ENCODE results near the gene CRKL.

The CRKL gene

DNA sequence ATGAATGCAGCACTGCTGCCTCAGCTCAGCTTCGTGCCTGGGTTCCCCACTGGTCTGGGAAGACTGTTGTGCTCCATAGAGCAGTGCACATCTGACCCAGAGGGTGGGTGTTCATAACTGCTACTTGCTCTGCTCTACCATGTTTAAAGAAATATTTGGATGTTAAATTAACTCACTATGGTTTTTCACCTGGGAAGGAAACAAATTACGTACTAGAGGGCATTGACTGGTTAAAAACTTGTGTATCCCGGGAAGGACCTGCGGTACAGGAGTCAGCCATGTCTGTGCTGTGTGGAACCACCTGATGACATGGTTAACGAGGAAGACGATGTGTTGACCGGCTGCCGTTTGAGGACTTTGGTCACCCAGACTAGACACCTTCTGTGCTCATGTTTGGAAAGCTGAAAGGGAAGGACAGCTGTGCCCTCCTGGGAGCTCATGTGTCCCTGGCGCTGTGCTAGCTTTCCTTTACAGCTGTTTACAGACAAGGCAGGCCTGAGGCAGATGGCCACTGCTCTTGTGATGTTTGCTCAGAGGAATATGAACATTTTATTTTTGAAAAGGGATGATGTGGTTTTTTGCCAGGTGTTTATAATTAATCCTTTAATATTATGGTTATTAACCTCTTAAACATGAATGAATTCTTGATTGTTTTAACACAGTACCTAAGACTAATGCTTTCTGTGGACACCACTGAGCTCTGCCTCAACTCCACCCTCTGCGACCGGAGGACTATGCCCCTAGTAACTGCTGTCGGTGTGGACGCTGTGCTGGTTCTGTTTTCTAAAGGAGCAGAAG lies 35.5 kb downstream of the CRKL start:
- DNase-seq, result no peak

DNA sequence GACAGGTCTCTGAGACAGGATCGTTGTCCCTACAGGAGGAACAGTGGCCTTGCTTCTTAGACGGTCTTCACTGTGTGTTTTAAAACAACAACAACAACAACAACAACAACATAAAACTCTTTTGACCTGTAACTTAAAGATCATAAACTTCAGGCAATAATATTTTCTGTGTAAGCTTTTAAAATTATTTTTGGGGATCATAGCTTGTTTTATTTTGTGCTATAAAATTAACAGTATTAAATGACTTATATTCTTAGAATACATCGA lies 36.1 kb downstream of the CRKL start:
- DNase-seq, result no peak

DNA sequence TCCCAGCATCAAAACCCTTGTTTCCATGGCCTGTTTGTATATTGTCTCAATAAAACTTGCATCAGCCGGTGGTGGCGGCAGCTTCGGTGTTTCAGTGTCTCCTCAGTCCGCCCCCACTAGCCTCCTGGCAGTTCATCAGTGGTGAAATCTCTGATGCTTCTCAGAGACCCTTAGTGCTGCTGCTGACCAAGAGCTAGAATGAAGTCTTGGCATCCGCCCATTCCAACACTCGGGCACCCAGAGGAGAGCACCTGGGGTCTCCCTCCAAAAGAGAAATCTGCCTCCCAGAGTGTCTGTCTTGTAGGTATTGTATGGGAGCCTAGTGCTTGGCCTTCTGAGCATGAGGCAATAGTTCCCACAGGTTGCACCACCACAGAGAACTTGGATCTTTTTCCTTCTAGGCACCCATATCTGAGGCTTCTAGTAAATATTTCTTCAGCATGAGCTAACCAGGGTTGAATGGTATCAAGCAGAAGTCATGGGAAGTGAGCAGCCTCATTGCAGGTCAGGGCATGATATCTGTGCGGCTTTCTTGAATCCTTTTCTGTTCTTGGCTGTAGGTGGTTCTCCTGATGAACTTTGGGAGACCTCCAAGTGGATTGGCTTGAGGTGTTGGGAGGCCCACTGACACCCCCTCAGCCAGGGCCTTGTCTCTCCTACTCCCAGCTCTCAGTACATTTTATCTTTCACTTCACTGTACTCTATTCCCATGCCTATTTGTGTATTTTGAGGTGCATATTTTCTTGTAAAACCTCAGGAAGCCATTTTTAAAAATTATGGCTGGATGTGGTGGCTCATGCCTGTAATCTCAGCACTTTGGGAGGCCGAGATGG lies 36.7 kb downstream of the CRKL start:
- no peak for DNase-seq

DNA sequence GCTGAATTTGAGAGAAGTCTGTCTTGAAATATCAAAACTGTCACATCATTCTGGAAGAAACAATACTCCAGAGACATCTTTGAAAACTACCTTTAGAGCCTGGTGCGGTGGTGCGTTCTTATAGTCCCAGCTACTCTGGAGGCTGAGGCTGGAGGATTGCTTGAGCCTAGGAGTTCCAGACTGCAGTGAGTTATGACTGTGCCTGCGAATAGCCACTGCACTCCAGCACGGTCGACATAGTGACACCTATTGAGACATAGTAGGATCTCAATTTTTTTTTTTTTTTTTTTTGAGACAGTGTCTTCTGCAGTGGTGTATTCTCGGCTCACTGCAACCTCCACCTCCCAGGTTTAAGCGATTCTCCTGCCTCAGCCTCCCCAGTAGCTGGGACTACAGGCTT lies 38.3 kb downstream of the CRKL start:
- no peak for DNase-seq

GRCh38 chr22:20956258-20957101 lies 39.3 kb downstream of the CRKL start:
- DNase-seq, result no peak

DNA sequence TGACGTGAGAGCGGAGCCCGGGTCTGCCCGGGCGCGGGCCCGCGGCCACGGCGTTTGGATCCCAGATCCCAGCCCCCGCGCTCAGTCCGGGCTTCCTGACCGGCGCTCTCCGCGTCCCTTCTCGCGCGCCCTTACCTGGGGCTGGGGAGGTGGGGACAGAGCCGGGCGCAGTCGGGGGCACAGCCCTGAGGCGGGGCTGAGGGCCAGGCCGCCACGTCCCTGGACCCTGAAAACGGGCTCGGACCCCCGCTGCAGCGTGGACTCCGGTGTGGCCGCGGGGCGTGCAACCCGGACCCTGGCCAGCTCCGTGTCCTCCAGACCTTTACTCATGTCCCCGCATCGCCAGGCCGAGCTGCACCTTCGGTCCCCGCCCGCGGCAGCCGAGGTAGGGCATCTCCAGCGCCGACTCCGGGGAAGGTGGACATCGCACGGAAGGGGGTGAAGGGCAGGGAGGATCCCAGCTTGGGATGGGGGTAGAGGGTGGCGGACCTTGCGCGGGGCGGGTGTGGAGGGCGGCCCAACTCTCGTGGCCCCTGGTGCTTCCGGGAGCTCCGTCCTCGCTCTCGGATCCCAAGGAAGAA lies 40.0 kb downstream of the CRKL start:
- DNase-seq, result no peak

- no peak for DNase-seq
Measured at GRCh38 chr22:20957683-20958431, 40.6 kb downstream of the CRKL start.

GRCh38 chr22:20959578-20960461 lies 42.6 kb downstream of the CRKL start:
- DNase-seq, result no peak

GRCh38 chr22:20960609-20961008 lies 43.4 kb downstream of the CRKL start:
- DNase-seq, result no peak

- DNase-seq, result no peak
Measured at GRCh38 chr22:20962491-20962945, 45.3 kb downstream of the CRKL start.

- no peak for DNase-seq
Measured at GRCh38 chr22:20963201-20964052, 46.2 kb downstream of the CRKL start.

DNA sequence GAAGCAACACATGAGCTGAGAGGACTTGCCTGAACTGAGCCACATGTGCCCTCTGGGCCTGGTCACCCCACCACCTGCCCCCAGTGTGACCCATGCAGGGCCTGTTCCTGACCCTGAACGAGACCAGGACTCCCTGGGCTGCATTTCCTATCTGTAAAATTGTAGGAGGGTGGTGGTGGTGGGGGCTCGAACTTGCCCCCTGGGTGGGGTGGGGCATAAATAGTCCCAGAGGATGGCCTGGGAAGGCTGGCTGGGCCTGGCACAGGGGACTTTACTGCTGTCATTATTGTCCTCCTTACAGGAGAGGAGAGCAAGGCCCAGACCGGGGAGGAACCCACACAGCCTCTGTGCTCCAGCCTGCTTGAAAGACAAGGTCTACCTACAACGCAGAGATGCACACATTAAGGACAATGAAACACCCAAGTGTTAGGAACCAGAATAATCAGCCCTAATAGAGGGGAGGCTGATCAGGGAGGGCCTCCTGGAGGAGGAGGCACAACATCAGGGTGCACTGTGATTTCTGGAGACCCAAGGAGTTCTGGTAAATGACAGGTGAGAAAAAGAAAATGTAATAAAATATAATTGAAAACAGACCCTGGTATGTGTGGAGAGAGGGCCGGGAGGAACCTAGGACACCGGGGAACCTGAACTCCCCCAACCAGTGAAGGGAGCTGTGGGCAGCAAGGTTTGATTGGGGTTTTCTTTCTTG lies 47.0 kb downstream of the CRKL start:
- no peak for DNase-seq

GRCh38 chr22:20964799-20965103 lies 47.5 kb downstream of the CRKL start:
- no peak for DNase-seq

DNA sequence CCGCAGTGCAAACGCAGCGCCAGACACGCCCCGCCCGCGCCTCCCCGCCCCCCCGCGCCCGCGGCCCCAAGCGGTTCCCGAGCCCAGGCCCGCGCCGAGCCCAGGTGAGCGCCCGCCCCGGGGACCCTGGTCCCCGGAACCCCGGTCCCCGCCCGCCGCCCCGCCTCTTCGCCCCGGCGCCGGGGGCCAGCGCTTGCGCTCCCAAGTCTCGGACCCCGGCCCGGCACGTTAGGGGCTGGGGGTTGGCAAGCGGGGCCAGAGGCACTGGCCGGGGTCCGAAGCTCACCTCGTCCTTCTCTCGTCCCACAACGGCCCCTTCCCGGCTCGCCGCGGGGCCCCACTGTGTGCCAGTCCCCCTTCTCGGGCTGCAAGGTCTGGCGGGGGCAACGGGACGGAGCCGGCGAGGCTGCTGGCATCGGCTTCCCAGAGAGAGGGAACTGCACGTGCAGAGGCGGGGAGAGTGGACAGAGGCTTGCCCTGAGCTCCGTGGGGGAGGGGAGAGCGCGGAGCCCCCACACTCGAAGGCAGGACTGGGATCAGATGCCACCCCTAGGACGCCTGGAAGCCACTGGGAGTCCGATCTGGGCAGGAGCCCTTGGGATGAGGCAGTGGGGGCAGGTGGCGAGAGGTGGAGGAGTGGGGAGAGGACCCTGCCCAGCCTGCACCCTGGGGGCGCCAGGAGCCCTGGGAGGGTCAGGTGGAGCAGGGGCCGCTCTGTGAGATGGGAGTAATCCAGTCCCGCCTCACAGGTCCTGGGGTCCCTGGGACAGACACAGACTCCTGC lies 48.1 kb downstream of the CRKL start:
- DNase-seq, result no peak

DNA sequence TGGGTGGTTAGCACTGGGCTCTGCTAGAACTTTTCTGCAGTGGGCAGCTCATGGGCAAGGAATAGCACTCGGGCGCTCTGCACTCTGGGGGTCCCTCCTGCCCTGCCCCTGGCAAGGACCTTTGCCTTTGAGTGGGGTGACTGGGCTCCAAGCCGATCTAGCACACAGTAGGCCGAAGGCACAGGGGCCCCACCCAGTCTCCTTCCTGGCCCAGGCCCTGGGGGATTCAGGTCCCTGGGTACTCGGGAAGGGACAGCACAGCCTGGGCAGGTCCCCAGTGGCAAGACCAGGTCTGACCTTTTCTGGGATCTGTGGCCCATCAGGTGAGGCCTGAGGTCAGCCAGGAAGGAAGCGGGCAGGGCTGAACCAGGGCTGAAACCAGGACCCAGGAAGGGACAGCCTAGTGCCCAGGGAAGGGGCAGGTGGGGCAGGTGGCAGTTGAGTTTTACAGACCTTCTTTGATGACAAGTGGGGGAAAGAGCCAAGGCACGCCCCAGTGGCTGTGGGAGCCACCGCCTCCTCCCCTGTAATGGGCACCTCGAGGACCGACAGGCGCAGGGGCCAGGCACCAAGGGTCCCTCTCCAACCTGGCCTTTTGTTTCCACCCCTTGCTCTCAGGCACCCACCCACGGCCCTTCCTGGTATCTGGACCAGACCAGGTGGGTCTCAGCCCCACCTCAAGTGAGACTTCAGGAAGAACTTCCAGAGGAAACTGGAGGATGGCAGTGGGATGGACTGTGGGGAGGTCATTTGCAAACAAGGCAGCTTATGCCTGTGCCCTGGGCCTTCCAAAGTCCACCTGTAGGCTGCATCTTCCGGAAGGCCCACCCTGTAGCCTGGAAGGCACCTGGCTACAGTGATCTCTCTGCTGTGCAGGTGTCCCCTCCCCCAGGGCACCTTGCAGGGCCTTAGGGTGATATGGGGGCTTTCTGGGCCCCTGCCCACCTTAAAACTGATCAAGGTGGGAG lies 49.0 kb downstream of the CRKL start:
- DNase-seq, result no peak

DNA sequence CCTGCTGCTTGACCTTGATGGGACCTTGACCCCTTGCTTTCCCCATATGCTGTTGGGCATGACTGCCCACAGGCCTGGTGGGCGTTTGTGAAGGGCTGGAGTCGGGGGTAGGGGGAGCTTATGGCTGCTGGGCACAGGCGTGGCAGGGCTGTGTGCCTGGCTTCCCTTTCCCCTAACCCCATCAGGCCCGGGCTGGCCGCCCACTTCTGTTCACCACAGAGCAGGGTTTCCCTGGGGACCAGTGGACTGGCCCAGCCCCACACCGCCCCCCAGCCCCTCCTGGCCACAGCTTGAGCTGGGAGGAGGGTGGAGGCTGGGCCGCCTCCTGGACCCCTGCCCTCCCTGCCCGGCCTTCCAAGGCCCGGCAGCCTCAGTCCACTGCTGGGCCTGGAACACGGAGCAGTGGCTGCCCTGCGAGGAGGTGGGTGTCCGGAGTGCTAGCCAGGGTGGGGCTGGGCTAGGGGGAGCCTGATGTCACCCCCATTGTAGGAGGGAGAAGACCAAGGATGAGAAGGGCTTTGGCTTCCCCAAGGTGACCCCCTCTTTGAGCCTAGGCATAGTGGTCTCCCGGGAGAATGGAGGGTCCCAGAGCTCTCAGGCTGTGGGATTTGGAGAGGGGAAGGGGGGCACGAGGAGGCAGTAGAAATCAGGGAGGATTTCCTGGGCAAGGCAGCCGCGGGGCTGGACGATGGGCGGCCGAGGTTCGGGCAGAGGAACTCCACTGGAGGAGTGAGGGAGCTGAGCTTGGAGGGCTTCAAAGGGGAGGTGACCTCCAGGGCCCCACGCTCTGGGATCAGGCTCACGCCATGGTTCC lies 49.9 kb downstream of the CRKL start, which contains the start of gene AIFM3:
Gene AIFM3, plus strand, starts transcription at position 373 of the 814 bp plus-strand sequence. CDS start 690 bp downstream, outside the sequence.
- DNase-seq, result no peak

Data from CD4-positive, alpha-beta T cell treated with Interferon alpha-2 for 1 hour (primary cell).